Fibroblast of pulmonary artery (primary cell): Measurements from ENCODE around the gene LRMDA.

Experiments
- DNase-seq: peaks from one replicate; pipeline ENCODE4 v3.0.0-alpha.2; 2010; ENCODE audit warnings: low read depth
- H3K4me3 ChIP-seq: replicated peaks from 2 replicates; pipeline ENCODE4 v1.5.1; 2011; ENCODE audit warnings: low read depth, mild to moderate bottlenecking, control low read depth, low read length, moderate library complexity
- CTCF ChIP-seq: IDR thresholded peaks from 2 replicates; pipeline ENCODE4 v1.5.1; 2011; ENCODE audit warnings: mild to moderate bottlenecking, control low read depth, low read length, inconsistent platforms; ENCODE audit errors: missing control alignments

LRMDA gene

DNA sequence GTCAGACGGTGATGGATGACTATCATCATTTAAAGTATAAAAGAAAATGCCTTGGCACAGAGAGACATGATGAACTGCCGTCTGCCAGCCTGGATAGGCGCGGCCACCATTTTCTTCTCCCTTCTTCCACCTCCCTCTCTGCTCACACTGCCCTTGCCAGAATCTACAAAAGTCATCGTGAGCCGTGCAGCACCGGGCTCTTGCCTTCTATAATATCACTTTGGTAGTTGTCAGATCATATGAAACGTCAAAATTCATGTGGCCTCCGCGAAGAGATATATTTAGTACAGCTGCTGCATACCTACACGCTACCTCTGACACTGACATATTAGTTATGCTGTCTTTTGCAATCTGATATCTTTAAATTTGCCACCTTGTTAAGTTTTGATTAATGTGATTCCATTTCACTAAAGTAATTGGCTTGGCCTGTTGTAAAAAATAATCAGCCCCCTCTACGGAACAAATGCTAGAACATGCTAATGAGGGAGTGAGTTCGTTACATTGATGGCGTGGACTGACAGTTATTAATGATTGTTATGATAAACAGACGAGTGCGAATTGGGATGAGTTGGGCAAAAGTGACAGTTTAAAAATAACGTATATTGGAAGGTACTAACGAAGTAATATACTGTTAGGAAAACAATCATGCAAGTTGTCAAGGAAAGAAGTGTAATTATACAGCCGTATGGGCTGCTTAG is 214.9 kb downstream of the LRMDA start:
- no peak for TF ChIP-seq CTCF
- DNase-seq = no peak
- H3K4me3 ChIP-seq = no peak overlapping the region

DNA sequence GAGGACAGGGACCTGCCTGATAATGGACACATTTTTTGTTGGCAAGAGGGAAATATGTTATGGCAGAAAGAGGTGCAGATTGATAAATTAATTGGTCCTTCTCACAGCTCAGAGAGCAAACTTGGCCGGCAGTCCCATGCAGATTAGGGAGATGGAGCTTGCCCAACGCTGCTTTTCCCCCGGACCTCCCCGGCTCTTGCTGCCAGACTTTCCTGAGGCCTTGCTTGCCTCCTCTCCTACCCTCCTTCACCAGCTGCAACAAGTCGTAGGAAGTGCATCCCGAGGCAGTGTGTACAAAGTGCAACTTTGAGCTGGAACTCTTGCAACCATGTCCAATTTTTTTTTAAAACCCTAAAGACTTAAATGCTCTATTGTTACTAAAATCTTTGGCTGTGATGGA is 215.5 kb downstream of the LRMDA start:
- TF ChIP-seq CTCF = no peak
- DNase-seq = no peak
- H3K4me3 ChIP-seq = no peak overlapping the region

- H3K4me3 ChIP-seq = no peak overlapping the region
- TF ChIP-seq CTCF = no peak
- DNase-seq = no peak
Observed at GRCh38 chr10:75647675-75648074, 216.3 kb downstream of the LRMDA start.

GRCh38 chr10:75648351-75648750 is 216.9 kb downstream of the LRMDA start:
- no peak for DNase-seq
- TF ChIP-seq CTCF = no peak
- no peak overlapping the region for H3K4me3 ChIP-seq

DNA sequence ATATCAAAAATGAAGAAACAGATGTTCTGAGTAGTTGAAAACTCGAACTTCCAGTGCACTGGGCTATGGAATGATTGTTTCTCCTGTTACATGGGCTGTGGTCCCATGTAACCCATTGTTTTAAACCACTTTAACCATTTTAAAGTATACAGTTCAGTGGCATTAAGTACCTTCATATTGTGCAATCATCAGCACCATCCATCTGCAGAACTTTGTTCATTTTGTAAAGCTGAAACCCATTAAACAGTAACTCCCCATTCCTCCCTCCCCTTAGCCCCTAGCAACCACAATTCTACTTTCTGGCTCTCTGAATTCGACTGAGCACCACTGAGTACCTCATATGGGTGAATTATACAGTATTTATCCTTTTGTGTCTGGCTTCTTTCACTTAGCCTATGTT is 217.4 kb downstream of the LRMDA start:
- no peak overlapping the region for H3K4me3 ChIP-seq
- DNase-seq = no peak
- TF ChIP-seq CTCF = no peak

- H3K4me3 ChIP-seq = no peak overlapping the region
- no peak for TF ChIP-seq CTCF
- DNase-seq = no peak
Observed at GRCh38 chr10:75649466-75649865, 218.0 kb downstream of the LRMDA start.

DNA sequence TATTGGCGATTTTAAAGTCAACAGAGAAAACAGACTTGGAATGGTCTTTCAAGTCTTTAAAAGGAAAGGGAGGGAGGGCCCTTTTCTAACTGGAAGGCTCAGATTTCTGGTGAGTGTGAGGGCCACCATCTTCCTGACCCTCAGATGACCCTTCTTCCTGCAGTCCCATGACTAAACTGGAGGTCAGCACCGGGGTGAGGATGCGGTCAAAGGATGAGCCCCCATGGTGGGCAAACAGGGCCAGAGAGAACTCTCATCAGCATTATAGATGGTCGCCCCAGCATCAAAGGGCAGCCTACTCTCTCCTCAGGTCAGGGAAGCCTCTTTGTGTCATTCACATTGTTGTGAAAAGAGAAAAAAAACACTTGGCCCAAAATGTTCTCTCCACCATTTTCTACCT is 219.2 kb downstream of the LRMDA start:
- no peak overlapping the region for H3K4me3 ChIP-seq
- DNase-seq = no peak
- no peak for TF ChIP-seq CTCF
